ENCODE measurements around the gene CDK14. TPM values are rescaled to one million over a fixed set of nuclear protein-coding genes. Genes with fewer than 3 reads are reported as not detected.

The CDK14 gene
- total RNA-seq, 4 donors from 2014 or later: 0.38 to 3.6 (median 1.3) TPM

GRCh38 chr7:90719155-90719554 is 123.0 kb downstream of the CDK14 start:
- Histone ChIP-seq H3K4me1 (peaks cover 0 to 11% (median 0%) of the 10 kb centered on the region in 3 donors), H3K9me3 (no peaks in the 10 kb centered on the region), H3K27ac (no peak overlapping the region), H3K36me3 (no peaks in the 10 kb centered on the region), H3K27me3 (no peaks in the 10 kb centered on the region), H3K4me3 (no peak overlapping the region)
- TF ChIP-seq POLR2A (IDR thresholded peaks at IDR 0.05) (no peak), CTCF (IDR thresholded peaks at IDR 0.05) (no peak)
- DNase-seq: no peak
- WGBS, 2 donors: 80 to 87% methylated on average over 3 of the region's 3 CpGs
- intact Hi-C loops (cut with DNase I): no loop called here

DNA sequence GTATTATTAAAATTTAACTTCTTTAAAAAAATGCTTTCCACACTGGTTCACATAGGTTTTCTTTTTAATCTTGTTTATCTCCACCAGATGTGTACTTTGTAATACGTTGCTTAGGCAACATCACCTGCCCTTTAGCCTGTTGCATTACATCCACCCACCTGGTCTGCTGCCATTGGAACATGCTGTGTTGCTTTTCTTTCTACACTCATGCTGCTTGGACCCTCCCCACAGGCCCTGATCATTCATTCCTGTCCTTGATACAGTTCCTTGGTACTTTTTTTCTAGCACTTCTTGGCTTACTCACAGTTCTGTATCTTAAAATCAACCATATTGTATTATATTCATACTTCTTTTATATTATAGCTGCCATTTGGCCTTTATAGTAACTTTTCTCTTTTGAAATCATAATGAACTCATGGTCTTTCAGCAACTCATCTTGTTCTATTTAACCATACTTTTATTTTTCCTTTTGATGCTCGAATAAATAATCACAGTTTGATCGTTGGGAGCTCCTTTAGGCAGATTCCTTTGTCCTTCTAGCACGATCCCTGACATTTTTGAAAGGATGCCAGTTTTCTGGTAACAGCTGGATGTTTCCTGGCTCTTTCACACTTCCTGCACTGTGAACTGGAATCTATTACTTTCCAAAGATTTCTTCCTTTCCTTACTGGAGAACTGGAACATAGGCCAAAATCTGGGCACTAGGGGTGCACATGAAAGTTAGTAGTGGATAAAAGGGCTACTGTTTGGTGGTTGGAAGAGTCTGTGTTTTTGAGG is 125.1 kb downstream of the CDK14 start:
- intact Hi-C loops (cut with DNase I): no loop called here
- no peak for TF ChIP-seq POLR2A (IDR thresholded peaks at IDR 0.05)
- TF ChIP-seq CTCF (IDR thresholded peaks at IDR 0.05): no peak
- Histone ChIP-seq H3K9me3 (no peaks in the 10 kb centered on the region), H3K4me1 (peaks cover 0 to 16% (median 0%) of the 10 kb centered on the region in 3 donors), H3K27ac (no peak overlapping the region), H3K36me3 (no peaks in the 10 kb centered on the region), H3K4me3 (no peak overlapping the region), H3K27me3 (no peaks in the 10 kb centered on the region)
- WGBS, 2 donors: 20 to 23% methylated on average over 4 of the region's 4 CpGs
- no peak for DNase-seq

DNA sequence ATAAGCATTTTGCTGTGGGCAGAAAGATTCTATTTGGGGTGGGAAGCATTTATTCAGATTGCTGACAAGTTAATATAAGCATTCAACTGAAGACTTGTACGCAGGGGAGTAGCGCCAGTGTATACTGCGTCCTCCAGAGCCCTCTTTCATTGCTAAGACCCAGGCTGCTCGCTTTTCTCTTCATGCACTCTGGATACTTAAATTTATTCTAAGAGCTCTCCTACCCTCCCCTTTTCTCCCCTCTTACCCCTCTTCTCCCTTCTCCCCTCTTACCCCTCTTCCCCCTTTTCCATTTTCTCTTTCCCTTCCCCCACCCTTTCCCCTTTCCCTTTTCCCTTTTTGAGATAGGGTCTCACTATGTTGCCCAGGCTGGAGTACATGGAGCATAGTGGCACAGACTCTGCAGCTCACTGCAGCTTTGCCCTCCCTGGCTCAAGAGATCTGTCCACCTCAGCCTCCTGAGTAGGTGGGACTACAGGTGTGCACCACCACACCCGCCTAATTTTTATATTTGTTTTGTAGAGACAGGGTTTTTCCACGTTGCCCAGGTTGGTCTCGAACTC is 125.8 kb downstream of the CDK14 start:
- Histone ChIP-seq H3K27me3 (no peaks in the 10 kb centered on the region), H3K4me3 (no peak overlapping the region), H3K9me3 (no peaks in the 10 kb centered on the region), H3K36me3 (no peaks in the 10 kb centered on the region), H3K4me1 (peaks cover 0 to 24% (median 0%) of the 10 kb centered on the region in 3 donors), H3K27ac (no peak overlapping the region)
- WGBS, 2 donors: 91 to 97% methylated on average over 7 of the region's 7 CpGs
- DNase-seq: no peak
- no peak for TF ChIP-seq POLR2A (IDR thresholded peaks at IDR 0.05)
- TF ChIP-seq CTCF (IDR thresholded peaks at IDR 0.05): no peak
- intact Hi-C loops (cut with DNase I): no loop called here

DNA sequence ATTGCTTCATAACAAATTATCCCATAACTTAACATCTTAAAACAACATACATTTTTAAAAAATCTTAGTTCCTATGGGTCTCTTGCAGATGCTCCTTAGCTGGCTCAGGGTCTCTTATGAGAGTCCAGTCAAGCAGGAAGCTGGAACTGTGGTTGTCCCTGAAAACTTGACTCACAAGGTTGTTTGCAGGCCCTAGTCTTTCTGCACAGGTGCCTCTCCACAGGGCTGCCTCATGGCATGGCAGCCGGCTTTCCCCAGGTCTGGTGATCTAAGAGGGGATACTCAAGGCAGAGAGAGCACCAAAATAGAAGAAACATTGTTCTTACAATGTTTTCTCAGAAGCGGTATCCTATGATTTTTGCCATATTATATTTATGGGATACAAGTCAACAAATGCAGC is 127.1 kb downstream of the CDK14 start:
- 90 to 100% methylated on average over 2 of the region's 2 CpGs for WGBS, 2 donors
- Histone ChIP-seq H3K27ac (no peak overlapping the region), H3K4me1 (peaks cover 0 to 28% (median 0%) of the 10 kb centered on the region in 3 donors), H3K36me3 (no peaks in the 10 kb centered on the region), H3K4me3 (no peak overlapping the region), H3K27me3 (no peaks in the 10 kb centered on the region), H3K9me3 (no peaks in the 10 kb centered on the region)
- intact Hi-C loops (cut with DNase I): no loop called here
- no peak for DNase-seq
- TF ChIP-seq CTCF (IDR thresholded peaks at IDR 0.05): no peak
- TF ChIP-seq POLR2A (IDR thresholded peaks at IDR 0.05): no peak

GRCh38 chr7:90723866-90724265 is 127.7 kb downstream of the CDK14 start:
- no peak for DNase-seq
- Histone ChIP-seq H3K27me3 (no peaks in the 10 kb centered on the region), H3K4me3 (no peak overlapping the region), H3K9me3 (no peaks in the 10 kb centered on the region), H3K27ac (no peak overlapping the region), H3K36me3 (no peaks in the 10 kb centered on the region), H3K4me1 (peaks cover 0 to 28% (median 0%) of the 10 kb centered on the region in 3 donors)
- intact Hi-C loops (cut with DNase I): no loop called here
- TF ChIP-seq CTCF (IDR thresholded peaks at IDR 0.05): no peak
- TF ChIP-seq POLR2A (IDR thresholded peaks at IDR 0.05): no peak

Data from esophagus squamous epithelium (tissue), 5 donors.